Measurements from ENCODE around the gene RPLP1. TPM values are rescaled to one million over a fixed set of nuclear protein-coding genes. Genes with fewer than 3 reads are reported as not detected.

RPLP1 gene
- 1,498 and 1,580 TPM in 2 replicates for total RNA-seq
- long read RNA-seq, transcript RPLP1-201 (4 exons, 1,197 nt) = major isoform, 1,483 of 1,500 reads
- long read RNA-seq, partial matches to known transcripts = 5 of 1,500 reads
- long read RNA-seq, other reads (novel, unspliced or antisense) = 7 of 1,500 reads

DNA sequence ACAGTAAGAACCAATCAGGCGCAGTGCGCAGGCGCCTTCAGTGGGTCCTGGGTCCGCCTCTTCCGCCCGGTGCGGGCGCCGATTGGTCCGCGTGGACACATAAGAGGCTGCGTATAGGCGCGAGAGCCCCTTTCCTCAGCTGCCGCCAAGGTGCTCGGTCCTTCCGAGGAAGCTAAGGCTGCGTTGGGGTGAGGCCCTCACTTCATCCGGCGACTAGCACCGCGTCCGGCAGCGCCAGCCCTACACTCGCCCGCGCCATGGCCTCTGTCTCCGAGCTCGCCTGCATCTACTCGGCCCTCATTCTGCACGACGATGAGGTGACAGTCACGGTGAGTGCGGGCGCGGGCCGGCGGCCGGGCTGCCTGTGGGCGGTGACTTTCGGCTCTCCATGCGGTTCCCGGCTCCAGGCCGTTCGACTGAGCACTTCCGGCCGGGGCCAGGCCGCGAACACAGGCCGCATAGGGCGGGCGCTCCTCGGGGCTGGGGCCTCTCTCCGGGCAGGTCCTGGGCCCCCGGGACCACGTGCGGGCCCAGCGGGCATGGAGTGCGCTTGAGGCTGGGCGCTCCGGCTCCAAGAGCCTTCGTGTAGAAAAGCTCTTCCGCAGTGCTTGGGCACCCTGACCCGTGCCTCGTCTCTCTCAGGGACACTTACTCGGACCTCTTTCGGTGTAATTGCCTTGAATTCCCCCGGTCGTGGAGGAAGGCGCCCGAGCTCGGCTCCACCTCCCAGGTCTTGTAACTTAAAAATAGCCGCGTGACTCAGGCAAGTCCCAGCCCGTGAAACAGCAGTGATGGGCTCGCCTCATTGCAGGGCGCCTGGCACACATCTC lies at the start of gene RPLP1:
Gene RPLP1 (plus strand): TSS at position 127 of the 830 bp plus-strand sequence. CDS start 131 bp downstream, at position 258.
- no peak for TF ChIP-seq CTCF (IDR thresholded peaks at IDR 0.05)
- H3K36me3 Mint-ChIP-seq (ENCODE audit: unreplicated experiment) = peaks cover 34% of the 10 kb centered on the region

DNA sequence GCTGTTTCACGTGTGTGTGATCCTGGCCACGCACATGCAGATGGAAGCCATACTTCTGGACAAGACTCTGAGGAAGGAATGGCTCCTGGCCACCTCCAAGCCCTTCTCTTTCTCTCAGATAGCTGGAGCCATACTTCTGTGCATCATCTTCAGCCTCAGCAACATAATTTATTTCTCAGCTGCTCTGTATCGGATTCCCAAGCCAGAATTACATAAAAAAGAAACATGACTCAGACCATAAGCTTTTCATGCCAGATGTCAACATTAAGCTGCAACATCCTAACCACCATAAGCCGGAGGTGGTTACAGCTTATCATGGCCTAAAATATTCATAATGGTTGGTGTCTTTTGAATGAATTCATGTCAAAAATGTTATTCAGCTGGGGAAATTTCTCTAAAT lies 49.0 kb upstream of the RPLP1 start:
- no peaks in the 10 kb centered on the region for H3K27me3 Mint-ChIP-seq (ENCODE audit: unreplicated experiment)
- no peak overlapping the region for H3K4me3 Mint-ChIP-seq (ENCODE audit: unreplicated experiment)
- no peaks in the 10 kb centered on the region for H3K36me3 Mint-ChIP-seq (ENCODE audit: unreplicated experiment)
- H3K9me3 Mint-ChIP-seq (ENCODE audit: unreplicated experiment) = no peaks in the 10 kb centered on the region
- peak overlapping the region; percentile 59 for H3K27ac Mint-ChIP-seq (ENCODE audit: unreplicated experiment)
- peaks cover 18% of the 10 kb centered on the region for H3K4me1 Mint-ChIP-seq (ENCODE audit: unreplicated experiment)
- no peak for DNase-seq (ENCODE audit: extremely low spot score, unreplicated experiment)
- no peak for TF ChIP-seq CTCF (IDR thresholded peaks at IDR 0.05)

More for the DNA sequence above, at the start of gene RPLP1:
- Mint-ChIP-seq H3K27me3 (ENCODE audit: unreplicated experiment) (no peaks in the 10 kb centered on the region), H3K4me3 (ENCODE audit: unreplicated experiment) (peak within 1 kb of the TSS; percentile 92), H3K4me1 (ENCODE audit: unreplicated experiment) (peaks cover 42% of the 10 kb centered on the region), H3K27ac (ENCODE audit: unreplicated experiment) (peak within 1 kb of the TSS; percentile 98), H3K9me3 (ENCODE audit: unreplicated experiment) (no peaks in the 10 kb centered on the region)
- DNase-seq (ENCODE audit: extremely low spot score, unreplicated experiment) = peak; percentile 98

- DNase-seq (ENCODE audit: extremely low spot score, unreplicated experiment) = no peak
- TF ChIP-seq CTCF (IDR thresholded peaks at IDR 0.05) = no peak
- Mint-ChIP-seq H3K27me3 (ENCODE audit: unreplicated experiment) (no peaks in the 10 kb centered on the region), H3K27ac (ENCODE audit: unreplicated experiment) (no peak overlapping the region), H3K4me3 (ENCODE audit: unreplicated experiment) (no peak overlapping the region), H3K36me3 (ENCODE audit: unreplicated experiment) (no peaks in the 10 kb centered on the region), H3K9me3 (ENCODE audit: unreplicated experiment) (no peaks in the 10 kb centered on the region), H3K4me1 (ENCODE audit: unreplicated experiment) (peaks cover 18% of the 10 kb centered on the region)
Measured at GRCh38 chr15:69405110-69405509, 47.5 kb upstream of the RPLP1 start.

DNA sequence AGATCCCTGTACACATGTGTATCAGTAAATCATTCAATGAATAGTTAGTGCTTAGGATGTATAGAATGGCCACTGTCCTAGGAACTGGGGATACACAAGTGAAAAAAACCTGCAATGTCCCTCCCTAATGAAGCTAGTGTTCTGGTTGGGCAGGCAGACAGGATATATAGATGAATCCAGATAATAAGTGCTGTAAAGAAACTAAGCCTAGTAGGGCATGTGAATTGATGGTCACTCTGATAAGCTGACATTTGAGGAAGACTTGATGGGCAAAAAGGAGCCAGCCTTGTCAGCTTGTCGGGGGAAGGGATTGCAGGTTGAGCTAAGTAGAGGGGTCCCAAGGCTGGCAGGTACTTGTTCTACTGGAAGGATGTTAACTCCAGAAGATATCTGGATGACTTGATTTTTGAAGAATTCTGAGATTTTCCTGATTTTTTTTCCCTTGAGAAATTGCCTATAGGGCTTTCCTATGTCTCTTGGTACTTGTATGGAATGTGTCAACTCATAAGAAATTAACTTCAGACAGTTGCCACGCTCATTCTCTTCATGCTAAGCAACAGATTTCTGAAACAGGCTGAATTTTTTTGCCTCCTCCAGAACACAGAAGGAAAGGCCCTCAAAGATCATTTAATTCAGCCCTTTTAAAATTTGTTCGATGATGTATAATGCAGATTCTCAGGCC lies 44.8 kb upstream of the RPLP1 start:
- Mint-ChIP-seq H3K27ac (ENCODE audit: unreplicated experiment) (no peak overlapping the region), H3K4me1 (ENCODE audit: unreplicated experiment) (peaks cover 28% of the 10 kb centered on the region), H3K4me3 (ENCODE audit: unreplicated experiment) (no peak overlapping the region), H3K36me3 (ENCODE audit: unreplicated experiment) (no peaks in the 10 kb centered on the region), H3K27me3 (ENCODE audit: unreplicated experiment) (no peaks in the 10 kb centered on the region), H3K9me3 (ENCODE audit: unreplicated experiment) (no peaks in the 10 kb centered on the region)
- DNase-seq (ENCODE audit: extremely low spot score, unreplicated experiment) = no peak
- no peak for TF ChIP-seq CTCF (IDR thresholded peaks at IDR 0.05)

GRCh38 chr15:69408841-69409240 lies 43.8 kb upstream of the RPLP1 start:
- no peak for DNase-seq (ENCODE audit: extremely low spot score, unreplicated experiment)
- TF ChIP-seq CTCF (IDR thresholded peaks at IDR 0.05) = no peak
- H3K4me3 Mint-ChIP-seq (ENCODE audit: unreplicated experiment) = no peak overlapping the region
- peaks cover 28% of the 10 kb centered on the region for H3K4me1 Mint-ChIP-seq (ENCODE audit: unreplicated experiment)
- H3K9me3 Mint-ChIP-seq (ENCODE audit: unreplicated experiment) = no peaks in the 10 kb centered on the region
- H3K36me3 Mint-ChIP-seq (ENCODE audit: unreplicated experiment) = no peaks in the 10 kb centered on the region
- no peaks in the 10 kb centered on the region for H3K27me3 Mint-ChIP-seq (ENCODE audit: unreplicated experiment)
- no peak overlapping the region for H3K27ac Mint-ChIP-seq (ENCODE audit: unreplicated experiment)
